HG02678 (cell line): ENCODE results near the gene ACER1.
"Not testable (repeated sequence)": the region's sequence is repeated elsewhere in the genome, so short reads cannot be mapped to it uniquely, and the experiment has no call there.

Experiments
- ATAC-seq: cut with Tn5 transposase; IDR thresholded peaks from one replicate; pipeline ENCODE4 v1.9.1; 2021; ENCODE audit warnings: mild to moderate bottlenecking, moderate library complexity; ENCODE audit not compliant: unreplicated experiment

Gene ACER1

DNA sequence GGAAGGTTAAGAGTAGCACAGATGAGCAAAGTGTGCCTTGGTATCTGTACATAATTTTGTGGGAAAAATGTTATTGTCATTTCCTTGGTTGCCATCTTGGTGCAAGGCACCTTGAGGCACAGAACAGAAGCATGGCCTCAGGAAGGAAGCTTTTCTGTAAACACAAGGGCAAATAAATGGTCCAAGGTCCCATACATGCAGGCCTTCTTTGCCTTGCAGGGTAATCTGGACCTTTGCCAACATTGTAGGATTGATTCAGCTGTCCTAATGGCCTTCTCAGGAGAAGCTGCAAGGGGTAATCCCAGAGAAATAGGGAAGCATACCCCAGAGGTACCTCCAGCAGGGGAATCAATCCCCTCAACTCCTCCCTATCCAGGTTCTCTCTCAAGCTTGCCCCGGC lies 44.7 kb downstream of the ACER1 start:
- no peak for ATAC-seq

DNA sequence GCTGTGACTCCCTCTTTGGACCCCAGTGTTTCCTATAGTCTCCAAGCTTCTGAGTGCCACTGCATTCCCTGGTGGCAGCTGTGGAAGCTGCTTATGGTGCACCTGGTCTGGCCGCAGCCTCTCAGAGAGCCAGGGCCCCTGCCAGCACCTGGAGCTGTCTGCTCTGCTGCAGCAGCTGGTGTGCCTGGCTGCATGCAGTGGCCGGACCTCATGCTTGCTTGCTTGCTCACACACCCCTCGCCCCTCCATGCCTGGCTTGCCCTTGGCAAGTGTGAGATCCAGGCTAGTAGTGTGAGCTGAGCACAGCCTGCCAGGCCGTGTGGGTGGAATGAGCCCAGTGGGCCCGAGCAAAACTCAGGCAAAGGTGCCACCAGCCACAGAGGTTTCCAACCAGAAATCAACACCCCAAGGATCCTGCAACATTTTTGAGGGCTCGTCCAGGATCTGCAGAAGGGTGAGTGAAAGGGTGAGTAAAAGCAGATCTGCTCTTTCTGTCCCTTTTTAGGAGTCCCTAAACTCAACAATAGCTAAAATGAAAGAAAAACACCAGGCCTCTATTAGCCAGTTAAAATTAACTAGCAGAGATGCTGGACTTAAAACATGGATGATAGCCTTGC lies 46.0 kb downstream of the ACER1 start:
- ATAC-seq: no peak

DNA sequence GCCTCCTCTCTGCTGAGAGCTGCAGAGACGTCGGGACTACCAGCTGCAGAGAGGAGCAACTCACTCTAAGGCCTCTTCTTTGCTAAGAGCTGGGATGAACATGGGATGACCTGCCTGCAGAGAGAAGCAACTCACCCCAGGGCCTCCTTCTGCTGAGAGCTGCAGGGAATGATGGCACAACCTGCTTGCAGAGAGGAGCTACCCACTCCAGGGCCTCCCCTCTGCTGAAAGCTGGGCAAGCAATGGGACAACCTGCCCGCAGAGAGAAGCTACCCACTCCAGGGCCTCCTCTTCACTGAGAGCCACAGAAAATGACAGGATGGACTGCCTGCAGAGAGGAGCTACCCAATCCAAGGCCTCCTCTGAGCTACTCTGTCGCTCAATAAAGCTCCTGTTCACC lies 46.7 kb downstream of the ACER1 start:
- ATAC-seq: no peak

DNA sequence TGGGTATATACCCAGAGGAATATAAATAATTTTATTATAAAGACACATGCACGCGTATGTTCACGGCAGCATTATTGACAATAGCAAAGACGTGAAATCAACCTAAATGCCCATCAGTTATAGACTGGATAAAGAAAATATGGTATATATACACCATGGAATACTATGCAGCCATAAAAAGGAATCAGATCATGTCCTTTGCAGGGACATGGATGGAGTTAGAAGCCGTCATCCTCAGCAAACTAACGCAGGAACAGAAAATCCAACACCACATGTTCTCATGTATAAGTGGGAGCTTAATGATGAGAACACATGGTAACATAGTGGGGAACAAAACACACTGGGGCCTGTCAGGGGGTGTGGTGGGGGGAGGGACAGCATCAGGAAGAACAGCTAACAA lies 51.0 kb downstream of the ACER1 start:
- not testable (repeated sequence) for ATAC-seq

DNA sequence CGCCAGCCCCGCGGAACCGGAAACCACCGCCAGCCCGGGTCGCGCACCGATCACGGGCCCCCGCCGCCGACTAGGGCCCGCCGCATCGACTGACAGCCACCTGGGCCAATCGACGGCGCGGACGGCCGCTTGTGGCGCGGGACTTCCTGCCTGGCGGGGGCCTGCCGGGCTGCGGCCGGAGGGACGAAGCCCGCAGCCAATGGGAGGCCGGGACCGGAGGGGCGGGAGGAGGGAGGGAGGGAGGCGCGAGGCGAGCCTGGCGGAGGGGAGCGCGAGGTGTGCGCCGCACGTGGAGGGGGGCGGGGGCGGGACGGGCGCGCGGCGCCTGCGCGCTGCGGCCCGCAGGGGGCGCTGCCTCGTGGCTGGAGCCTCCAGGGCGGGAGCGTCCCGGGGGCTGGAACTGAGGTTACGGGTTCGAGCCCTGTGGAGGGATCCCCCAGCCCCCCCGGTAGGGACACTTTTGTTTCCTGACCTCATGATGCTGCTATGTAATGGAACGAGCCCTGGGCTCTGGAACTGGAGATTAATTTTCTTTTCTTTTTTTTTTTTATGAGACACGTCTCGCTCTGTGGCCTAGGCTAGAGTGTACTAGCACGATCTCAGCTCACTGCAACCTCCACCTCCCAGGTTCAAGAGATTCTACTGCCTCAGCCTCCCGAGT lies 53.4 kb downstream of the ACER1 start, which contains the start of gene MLLT1:
TSS of gene MLLT1 (minus strand) at position 45 of the 661 bp plus-strand sequence. CDS start 191 bp downstream, outside the sequence.
- ATAC-seq: peak; percentile 94

DNA sequence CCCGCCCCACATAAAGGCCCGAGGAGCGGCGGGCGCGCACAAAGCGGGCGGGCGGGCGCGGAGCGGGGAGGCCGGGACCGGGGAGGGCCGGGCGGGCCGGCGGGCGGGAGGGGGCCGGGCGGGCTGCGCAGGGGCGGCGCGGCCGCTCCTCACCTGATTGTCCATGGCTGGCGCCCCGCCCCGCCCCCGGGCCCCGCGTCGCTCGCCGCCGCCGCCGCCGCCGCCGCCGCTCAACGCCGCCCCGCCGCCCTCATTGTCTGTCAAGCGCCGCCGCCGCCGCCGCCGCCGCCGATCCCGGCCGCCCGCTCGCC lies 53.8 kb downstream of the ACER1 start:
- ATAC-seq: peak; percentile 32

DNA sequence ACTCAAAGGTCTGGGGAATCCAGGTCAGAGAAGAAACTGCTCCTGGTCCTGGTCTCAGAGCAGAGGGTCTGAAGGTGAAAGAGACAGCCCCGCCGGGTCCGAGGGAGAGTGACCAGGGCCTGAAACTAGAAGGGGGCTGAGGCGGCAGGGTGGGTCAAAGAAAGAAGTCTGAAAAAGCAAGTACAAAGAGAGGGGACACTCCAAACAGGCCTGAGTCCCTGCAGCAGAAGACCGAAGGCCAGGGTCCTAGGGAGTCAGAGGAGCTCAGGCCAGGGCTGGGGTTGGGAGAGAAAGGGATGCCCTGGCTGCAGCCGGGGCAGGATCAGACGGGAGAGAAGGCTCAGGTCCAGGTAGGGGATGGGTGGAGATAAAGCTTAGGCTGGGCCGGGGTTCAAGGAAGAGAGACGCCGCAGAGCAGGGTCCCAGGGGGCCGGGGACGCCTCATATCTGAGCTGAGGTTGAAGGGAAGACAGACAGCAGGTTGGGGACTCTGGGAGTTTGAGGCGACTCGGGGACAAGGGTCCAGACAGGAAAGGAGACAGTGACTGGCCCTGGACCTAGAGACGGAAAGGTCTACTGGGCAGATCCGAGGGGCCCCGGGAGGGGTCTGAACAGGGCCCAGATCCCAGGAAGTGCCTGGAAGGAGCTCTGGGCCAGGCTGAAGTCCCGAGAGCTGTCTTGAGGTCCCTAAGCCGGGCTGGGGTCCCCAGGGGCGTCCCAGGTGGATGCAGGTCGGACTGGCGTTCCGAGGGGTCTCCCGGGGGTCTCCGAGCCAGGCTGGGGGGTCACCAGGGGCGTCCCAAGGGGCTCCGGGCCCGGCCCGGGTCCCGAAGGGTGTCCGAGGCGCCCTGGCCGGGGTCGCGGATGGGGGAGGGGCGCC lies 54.4 kb downstream of the ACER1 start:
- ATAC-seq: no peak

DNA sequence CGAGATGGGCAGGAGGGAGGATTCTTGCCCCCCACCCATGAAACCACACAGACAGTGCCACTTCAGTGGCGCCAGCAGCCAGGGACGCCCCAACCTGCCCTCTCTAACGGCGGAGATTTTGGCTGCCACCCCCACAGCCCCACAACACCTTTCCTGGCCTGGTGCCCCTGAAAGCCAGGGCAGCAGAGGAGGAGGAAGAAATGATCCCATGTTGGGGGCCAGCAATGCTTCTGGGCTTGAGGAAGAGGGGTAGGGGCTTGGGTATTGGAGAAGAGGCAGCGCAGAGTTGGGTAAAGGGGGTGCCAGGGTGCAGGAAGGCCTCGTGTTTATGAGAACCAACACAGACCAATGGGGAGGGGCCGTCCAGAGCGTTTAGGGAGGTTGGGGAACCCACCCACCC lies 55.4 kb downstream of the ACER1 start:
- ATAC-seq: no peak

DNA sequence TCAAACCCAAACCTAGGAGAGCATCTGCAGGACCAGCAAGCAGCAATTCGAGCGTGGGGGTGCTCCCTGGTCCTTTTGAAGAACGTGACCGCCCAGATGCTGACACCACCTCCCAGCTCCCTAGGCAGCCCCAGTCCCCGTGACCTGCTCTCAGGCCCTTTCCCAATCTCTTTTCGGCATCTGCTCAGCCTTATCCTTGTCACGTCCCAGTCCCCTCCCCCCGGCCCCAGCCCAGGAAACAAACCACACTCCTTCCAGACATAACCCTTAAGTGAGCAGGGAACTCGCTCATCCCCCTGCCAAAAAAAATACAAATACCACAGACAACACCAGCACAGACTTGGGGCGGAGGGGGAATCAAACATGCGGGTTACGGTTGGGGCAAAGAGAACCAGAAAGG lies 57.0 kb downstream of the ACER1 start:
- no peak for ATAC-seq

DNA sequence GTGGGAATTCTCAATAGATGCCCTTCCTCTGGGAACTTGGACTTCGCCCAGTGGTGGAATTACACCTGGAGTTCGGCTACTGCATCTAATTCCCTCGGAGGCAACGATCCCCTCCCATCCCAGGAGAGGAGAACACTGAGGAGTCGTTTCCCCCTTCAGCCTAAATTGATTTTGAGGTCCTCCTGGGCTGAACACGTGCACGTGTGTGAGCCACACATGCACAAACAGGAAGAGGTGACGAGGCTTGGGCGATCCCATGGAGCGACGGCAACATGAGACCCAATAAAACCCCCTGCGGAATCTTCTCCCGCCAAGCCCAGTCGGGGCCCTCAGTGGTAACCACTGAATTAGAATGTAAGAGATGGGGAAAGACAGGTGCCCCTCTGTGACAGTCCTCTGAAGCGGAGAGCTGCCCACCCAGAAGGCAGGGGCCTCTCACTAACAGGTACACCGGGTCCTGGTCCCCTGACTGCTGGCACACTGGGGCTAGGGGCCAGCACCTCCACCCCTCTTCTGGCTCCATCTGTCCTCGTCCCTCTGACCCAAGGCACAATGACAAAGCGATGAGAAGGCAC lies 58.2 kb downstream of the ACER1 start:
- no peak for ATAC-seq

DNA sequence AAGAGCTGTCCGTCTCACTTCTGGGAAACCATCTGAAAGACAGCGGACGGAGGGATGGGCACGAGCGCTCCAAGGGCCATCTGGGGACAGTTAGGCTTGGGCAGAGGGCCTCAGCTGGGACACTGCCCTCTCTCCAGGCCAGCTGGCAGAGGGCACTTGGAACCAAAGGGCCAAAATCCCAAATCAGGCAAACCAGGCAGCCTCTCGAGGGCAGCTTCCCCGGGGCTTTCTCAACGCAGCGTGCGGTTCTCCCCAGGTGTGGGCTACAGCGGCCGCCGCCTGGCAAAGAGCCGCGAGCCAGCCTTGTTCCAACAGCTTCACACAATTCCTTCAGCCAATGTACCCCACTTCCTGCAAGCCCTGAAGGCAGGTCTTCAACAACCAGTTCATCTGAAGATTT lies 58.7 kb downstream of the ACER1 start:
- no peak for ATAC-seq

DNA sequence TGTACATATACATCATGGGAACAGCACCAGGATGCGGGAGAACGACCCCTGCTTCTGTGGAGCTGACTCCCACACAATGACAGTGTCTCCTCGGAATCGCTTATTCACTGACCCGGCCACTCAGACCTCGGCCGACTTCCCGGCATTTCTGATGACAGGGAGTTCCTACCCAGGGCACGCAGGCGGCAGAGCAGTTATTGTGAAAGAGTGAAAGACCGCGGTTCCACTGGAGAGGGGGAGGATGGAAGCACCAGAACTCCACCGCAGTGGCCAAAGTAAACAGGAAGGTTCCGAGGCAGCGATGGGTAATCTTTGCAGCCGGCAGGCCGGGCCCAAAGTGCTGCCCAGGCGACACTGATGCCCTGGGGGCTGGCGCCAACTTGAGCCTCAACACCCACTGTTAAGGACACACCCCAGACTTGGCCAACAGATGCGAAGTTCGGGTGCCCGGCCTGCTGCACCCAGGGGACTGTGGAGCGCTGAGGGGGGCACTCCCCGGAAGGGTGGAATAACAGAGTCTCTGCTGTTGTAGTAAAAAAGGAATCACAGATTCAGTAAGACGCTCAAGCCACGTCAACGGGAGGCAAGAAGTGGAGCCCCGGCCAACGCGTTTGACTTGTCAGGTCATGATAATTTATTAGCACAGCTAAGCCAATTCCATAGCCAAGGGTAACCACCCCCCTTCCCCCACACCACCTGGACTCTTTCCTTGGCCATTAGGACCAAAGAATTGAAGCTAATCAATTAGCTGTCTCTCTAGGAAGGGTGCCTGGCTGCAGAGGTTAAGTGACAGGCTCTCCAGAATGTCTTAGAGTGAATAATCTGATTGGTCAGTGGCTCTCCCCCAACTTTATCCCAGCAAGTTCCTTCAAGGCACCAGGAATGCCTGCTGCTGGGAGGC lies 59.5 kb downstream of the ACER1 start:
- no peak for ATAC-seq

DNA sequence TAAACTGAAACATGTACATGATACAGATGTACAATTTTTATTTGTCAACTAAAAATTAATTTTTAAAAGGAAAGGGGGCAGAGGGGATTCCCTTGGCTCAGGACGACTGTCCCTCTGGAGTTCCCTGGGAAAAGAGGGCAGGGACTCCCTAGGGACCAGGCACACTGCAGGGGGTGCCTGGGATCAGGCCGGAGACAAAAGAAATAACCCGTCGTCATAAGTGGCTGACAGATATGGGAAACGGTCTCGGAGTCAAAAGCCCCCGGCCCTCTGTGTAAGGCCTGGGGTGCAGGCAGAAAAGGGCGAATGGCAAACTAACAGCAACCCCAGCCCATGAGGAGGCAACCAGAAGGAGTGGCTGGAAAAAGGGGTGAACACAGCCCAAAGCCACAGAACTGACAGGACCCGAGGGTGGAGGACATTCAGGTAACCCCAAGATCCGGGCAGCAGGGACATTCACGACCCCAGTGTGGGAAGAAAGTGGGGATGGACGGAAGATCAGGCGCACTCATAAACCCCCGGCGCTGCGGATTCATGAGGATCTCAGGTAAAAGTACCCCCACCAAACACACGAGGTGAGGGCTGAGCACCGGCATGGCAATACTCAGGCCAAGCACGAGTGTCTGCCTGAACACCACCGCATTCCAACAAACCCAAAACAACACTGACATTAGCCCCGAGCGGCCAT lies 60.4 kb downstream of the ACER1 start:
- no peak for ATAC-seq

DNA sequence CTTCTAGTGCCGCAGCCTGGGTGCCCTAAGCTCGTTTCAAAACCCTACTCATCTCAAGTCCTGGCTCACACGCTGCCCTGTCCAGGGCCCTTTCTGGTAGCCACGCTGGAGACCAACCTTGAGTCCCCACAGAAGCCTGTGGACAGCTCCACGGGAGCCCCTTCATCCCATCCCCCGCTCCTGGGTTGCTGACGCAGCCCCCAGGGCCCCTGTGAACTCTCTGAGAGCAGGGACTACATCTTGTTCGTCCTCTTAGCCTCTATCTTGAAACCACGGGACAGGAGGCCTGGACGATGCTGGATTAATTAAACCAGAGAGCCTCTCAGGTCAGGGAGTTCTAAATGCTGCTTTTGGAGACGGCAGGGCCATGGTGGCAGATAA lies 61.0 kb downstream of the ACER1 start:
- ATAC-seq: no peak

DNA sequence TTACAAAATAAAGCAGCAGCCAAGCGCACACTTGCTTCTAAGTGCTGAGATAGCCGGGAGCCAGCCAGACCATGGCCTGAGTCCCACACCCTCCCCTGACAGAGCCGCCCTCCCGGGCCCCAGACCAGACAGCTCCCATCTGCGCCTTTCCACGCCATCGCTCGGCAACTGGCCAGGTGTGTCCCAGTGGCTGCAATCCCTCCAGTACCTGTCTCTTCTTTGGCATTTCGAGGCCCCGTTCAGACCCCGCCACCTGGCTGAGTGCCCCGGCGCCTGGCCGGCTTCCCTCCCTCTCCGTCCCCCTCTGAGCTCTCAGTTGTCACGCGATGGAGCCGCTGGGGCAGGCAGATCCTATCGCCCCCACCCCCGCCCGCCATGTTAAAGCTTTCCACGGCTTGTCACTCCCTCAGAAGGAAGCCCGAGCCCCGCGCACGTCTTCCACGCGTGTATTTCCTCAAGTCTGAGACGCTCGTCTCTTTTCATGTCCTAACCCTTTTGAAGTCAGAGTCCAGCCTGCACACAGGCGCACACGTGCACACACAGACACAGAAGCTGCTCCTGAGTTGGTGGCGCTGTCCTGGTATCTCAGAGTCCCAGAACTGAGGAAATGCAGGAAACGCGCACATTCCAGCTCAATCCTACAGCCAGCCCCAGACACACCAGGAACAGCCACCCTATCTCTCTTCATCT lies 61.5 kb downstream of the ACER1 start:
- ATAC-seq: no peak

DNA sequence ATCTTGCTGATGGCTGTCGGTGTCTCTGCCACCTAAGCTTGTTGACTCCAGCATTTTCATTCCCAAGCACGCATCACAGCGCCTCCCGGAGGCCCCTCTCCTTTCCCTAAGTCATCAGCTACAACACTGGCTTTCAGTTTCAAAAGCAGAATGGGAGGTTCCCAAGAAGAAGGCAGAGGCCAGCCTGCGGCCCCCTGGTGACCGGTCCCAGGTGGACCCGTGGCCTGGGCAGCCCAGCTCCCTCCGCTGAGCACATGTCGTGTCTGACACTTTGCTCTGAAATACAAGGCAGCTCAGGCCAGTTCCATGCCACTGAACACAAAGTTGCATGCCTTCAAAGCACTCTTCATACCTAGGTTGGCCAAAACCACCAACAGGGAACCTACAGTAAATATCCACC lies 62.2 kb downstream of the ACER1 start:
- ATAC-seq: no peak

DNA sequence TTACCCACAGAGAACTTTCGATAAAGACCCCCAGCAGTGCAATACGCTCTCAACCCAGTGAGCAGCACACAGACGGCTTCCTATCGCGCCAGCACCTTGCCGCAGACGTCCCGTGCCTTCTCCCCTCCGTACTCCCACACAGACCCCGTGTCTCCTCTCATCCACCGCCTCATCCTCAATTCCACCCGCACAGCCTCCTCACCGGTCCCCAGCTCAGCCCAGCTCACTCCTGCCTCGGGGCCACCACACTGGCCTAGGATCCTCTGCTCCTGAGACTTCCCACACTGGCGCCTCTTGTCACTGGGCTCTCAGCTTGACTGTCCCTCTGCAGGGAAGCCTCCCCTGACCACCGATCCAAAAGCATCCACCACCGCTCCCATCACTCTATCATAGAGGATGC lies 62.6 kb downstream of the ACER1 start:
- no peak for ATAC-seq

DNA sequence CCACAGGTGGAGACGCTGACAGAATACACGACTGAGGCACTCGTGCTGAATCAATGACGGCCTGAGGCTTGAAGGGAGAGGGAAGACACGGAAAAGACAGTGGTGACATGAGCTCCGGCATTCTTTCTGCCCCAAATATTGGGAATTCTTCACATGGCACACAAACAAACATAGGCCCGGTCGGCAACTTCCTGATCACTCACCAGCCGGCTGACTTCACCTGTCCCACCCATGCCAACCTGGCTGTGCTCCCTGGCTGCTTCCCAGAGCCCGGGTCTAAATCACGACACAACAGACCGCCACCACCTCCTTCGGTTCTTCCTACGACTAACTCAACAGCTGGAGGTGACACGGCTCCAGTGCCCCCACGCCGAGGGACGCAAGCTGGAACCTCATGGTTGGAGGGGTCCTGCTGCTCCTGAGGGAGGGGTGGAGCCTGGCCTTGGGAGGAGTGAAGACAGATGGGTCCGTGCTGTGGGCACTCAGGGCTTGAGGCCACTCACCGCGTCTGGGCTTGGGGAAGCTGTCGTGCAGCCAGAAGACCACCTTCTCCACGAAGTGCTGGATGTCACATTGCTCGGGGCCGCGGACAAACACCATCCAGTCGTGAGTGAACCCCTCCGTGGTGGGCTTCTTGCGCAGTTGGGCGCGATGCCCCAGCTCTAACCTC lies 63.2 kb downstream of the ACER1 start:
- ATAC-seq: no peak
